ENCODE data around the gene AK8.
"Not testable (repeated sequence)": the region's sequence is repeated elsewhere in the genome, so short reads cannot be mapped to it uniquely, and the experiment has no call there.

Gene AK8

GRCh38 chr9:132729235-132729890 lies 148.7 kb downstream of the AK8 start:
- FAIRE-seq (no peak), DNase-seq (ENCODE audit: extremely low spot score, insufficient read length, low read depth) (no peak)

- DNase-seq (ENCODE audit: extremely low spot score, insufficient read length, low read depth) (no peak), FAIRE-seq (no peak)
Observed at GRCh38 chr9:132728497-132728896, 149.6 kb downstream of the AK8 start.

GRCh38 chr9:132728071-132728470 lies 150.0 kb downstream of the AK8 start:
- FAIRE-seq = no peak
- no peak for DNase-seq (ENCODE audit: extremely low spot score, insufficient read length, low read depth)

GRCh38 chr9:132726576-132727130 lies 151.4 kb downstream of the AK8 start:
- no peak for FAIRE-seq
- no peak for DNase-seq (ENCODE audit: extremely low spot score, insufficient read length, low read depth)

- DNase-seq (ENCODE audit: extremely low spot score, insufficient read length, low read depth) (no peak), FAIRE-seq (no peak)
Observed at GRCh38 chr9:132725306-132725705, 152.8 kb downstream of the AK8 start.

GRCh38 chr9:132723809-132724208 lies 154.3 kb downstream of the AK8 start:
- no peak for FAIRE-seq
- DNase-seq (ENCODE audit: extremely low spot score, insufficient read length, low read depth) = no peak

GRCh38 chr9:132722564-132723065 lies 155.5 kb downstream of the AK8 start:
- no peak for FAIRE-seq
- no peak for DNase-seq (ENCODE audit: extremely low spot score, insufficient read length, low read depth)

GRCh38 chr9:132721661-132722060 lies 156.4 kb downstream of the AK8 start:
- DNase-seq (ENCODE audit: extremely low spot score, insufficient read length, low read depth) (no peak), FAIRE-seq (no peak)

GRCh38 chr9:132718381-132718928 lies 159.6 kb downstream of the AK8 start:
- not testable (repeated sequence) for FAIRE-seq; DNase-seq (ENCODE audit: extremely low spot score, insufficient read length, low read depth)

- FAIRE-seq (no peak), DNase-seq (ENCODE audit: extremely low spot score, insufficient read length, low read depth) (no peak)
Observed at GRCh38 chr9:132717326-132717945, 160.6 kb downstream of the AK8 start.

- no peak for FAIRE-seq
- DNase-seq (ENCODE audit: extremely low spot score, insufficient read length, low read depth) = no peak
Observed at GRCh38 chr9:132716007-132716406, 162.1 kb downstream of the AK8 start.

- DNase-seq (ENCODE audit: extremely low spot score, insufficient read length, low read depth) (no peak), FAIRE-seq (no peak)
Observed at GRCh38 chr9:132712753-132713152, 165.3 kb downstream of the AK8 start.

- FAIRE-seq = no peak
Observed at GRCh38 chr9:132711846-132712245, 166.2 kb downstream of the AK8 start.

GRCh38 chr9:132711152-132711551 lies 166.9 kb downstream of the AK8 start:
- not testable (repeated sequence) for FAIRE-seq; DNase-seq (ENCODE audit: extremely low spot score, insufficient read length, low read depth)

More at GRCh38 chr9:132711846-132712245, 166.2 kb downstream of the AK8 start:
- DNase-seq (ENCODE audit: extremely low spot score, insufficient read length, low read depth) = no peak

GRCh38 chr9:132710333-132710732 lies 167.8 kb downstream of the AK8 start:
- FAIRE-seq (no peak), DNase-seq (ENCODE audit: extremely low spot score, insufficient read length, low read depth) (no peak)

- DNase-seq (ENCODE audit: extremely low spot score, insufficient read length, low read depth) (no peak), FAIRE-seq (no peak)
Observed at GRCh38 chr9:132708769-132709430, 169.2 kb downstream of the AK8 start.

- FAIRE-seq (no peak), DNase-seq (ENCODE audit: extremely low spot score, insufficient read length, low read depth) (no peak)
Observed at GRCh38 chr9:132708239-132708638, 169.8 kb downstream of the AK8 start.

- FAIRE-seq (no peak), DNase-seq (ENCODE audit: extremely low spot score, insufficient read length, low read depth) (no peak)
Observed at GRCh38 chr9:132703336-132703735, 174.7 kb downstream of the AK8 start.

- FAIRE-seq (no peak), DNase-seq (ENCODE audit: extremely low spot score, insufficient read length, low read depth) (no peak)
Observed at GRCh38 chr9:132702254-132702653, 175.8 kb downstream of the AK8 start.

GRCh38 chr9:132699956-132700355 lies 178.1 kb downstream of the AK8 start:
- FAIRE-seq (no peak), DNase-seq (ENCODE audit: extremely low spot score, insufficient read length, low read depth) (no peak)

GRCh38 chr9:132698989-132699388 lies 179.1 kb downstream of the AK8 start:
- DNase-seq (ENCODE audit: extremely low spot score, insufficient read length, low read depth) (no peak), FAIRE-seq (no peak)
